Measurements from ENCODE around the gene SPATA6.

- TF ChIP-seq MXI1 (IDR thresholded peaks at IDR 0.05; ENCODE audit: borderline replicate concordance, low read depth, low read length) (no peak), POLR2A (IDR thresholded peaks at IDR 0.05; ENCODE audit: low read depth, low read length) (no peak), USF2 (IDR thresholded peaks at IDR 0.05; ENCODE audit: low read depth, low read length) (no peak), CEBPB (IDR thresholded peaks at IDR 0.05; ENCODE audit: low read depth, low read length) (no peak), SMC3 (IDR thresholded peaks at IDR 0.05; ENCODE audit: low read depth, low read length) (no peak)
- TF ChIP-seq, protein P1, sequence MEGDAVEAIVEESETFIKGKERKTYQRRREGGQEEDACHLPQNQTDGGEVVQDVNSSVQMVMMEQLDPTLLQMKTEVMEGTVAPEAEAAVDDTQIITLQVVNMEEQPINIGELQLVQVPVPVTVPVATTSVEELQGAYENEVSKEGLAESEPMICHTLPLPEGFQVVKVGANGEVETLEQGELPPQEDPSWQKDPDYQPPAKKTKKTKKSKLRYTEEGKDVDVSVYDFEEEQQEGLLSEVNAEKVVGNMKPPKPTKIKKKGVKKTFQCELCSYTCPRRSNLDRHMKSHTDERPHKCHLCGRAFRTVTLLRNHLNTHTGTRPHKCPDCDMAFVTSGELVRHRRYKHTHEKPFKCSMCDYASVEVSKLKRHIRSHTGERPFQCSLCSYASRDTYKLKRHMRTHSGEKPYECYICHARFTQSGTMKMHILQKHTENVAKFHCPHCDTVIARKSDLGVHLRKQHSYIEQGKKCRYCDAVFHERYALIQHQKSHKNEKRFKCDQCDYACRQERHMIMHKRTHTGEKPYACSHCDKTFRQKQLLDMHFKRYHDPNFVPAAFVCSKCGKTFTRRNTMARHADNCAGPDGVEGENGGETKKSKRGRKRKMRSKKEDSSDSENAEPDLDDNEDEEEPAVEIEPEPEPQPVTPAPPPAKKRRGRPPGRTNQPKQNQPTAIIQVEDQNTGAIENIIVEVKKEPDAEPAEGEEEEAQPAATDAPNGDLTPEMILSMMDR (conservative IDR thresholded peaks at IDR 0.05; ENCODE audit: low read depth, low read length): no peak
Observed at GRCh38 chr1:48285525-48285924, 186.5 kb downstream of the SPATA6 start.
